Stimulated activated CD4-positive, alpha-beta T cell treated with anti-CD3 and anti-CD28 coated beads, Interleukin-12 subunit alpha, Interleukin-12 subunit beta, amount 100 ng/mL, for 48 hours (primary cell): ENCODE measurements around the gene KCNJ6.
"Not testable (repeated sequence)": the region's sequence is repeated elsewhere in the genome, so short reads cannot be mapped to it uniquely, and the experiment has no call there.

Experiments
- DNase-seq, 3 donors: peaks; one replicate each; pipeline ENCODE4 v3.0.0-alpha.2; 2020; ENCODE audit warnings: low read depth in 2 of 3, low spot score in 1 of 3

Gene KCNJ6

GRCh38 chr21:37686991-37687810, 229.1 kb downstream of the KCNJ6 start:
- DNase-seq = no peak

DNA sequence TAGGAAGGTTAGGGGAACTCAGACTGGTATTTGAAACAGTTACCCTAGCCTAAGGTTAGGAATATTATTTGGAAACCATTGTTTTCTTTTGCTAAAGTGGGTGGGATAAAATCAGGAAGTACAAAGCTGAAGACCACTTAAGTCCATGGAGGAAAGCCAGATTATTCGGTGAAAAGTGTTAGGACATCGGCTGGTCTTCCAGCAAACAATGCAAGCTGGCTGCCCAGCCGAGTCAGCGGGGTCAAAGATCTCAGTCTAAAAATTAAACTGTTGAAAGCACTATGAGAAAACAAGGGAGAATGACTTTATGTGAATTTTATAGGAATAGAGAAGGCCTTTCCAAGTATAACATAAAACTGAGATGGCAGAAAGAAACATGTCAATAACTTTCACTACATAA, 231.7 kb downstream of the KCNJ6 start:
- no peak for DNase-seq

DNA sequence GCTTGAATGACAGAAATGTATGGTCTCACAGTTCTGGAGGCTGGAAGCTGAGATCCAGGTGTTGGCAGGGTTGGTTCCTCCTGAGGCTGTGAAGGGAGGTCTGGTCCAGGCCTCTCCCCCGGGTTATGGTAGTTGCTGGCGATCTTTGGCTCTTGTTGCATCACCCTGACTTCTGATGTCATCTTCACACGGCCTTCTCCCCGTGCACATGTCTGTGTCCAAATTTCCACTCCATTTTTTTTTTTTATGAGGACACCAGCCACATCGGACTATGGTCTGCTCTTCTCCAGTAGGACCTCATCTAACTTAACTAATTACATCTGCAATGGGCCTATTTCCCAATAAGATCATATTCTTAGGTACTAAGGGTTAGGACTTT, 232.2 kb downstream of the KCNJ6 start:
- DNase-seq = no peak

DNA sequence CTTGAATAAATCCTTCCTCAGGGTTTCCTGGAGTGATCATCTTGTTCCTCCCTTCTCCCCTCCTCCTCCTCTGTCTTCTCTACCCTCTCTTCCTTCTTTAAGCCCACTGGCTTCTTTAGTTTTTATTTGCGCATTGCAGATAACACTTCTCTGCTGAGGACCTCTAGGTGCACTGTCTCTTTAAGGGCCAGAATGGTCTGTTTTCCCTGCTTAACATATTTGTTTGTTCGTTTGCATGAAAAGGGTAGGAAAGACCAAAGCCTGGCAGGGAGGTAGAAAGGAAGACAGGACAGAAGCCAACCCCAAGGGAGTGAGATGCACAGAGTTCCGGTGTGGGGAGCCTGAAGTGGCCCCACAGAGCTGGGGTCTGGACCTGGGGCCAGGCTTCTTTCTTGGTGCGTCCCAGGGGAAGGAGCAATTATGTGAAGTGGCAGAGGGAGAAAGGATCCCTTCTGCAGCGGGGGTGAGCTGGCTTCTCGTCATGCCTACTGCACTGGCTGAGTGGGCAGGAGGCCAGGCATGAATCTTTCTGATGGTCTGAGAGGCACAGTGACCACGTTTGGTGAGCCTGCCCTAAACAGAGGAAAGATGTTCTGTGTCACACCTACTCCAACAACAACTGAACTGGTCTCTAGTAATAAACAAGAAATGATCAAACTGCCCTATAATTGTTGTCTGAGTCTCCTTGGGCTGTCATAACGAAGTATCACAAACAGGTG, 232.7 kb downstream of the KCNJ6 start:
- no peak for DNase-seq

DNA sequence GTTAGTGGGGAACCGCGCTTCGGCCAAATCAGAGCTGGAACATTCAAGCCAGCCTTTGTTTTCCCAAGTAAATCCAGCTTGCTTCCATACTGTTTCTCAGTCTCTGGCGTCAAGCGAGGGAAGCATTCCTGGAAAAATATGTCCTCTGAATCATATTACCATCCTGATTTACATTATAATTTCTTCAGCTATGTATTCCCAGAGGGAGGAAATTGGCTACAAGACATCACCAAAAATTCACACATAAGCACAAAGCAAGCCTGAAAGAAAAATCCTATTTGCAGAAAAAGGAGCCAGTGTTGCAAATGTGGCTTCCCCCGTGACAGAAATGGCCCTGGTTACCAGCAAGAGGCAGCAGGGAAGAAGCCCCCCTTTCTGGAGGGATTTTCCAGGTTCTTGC, 233.3 kb downstream of the KCNJ6 start:
- DNase-seq = no peak

GRCh38 chr21:37677006-37677405, 239.3 kb downstream of the KCNJ6 start:
- no peak for DNase-seq

- DNase-seq = peak; percentile 33 to 47 (median 40)
Measured at GRCh38 chr21:37675202-37675801, 241.0 kb downstream of the KCNJ6 start.

DNA sequence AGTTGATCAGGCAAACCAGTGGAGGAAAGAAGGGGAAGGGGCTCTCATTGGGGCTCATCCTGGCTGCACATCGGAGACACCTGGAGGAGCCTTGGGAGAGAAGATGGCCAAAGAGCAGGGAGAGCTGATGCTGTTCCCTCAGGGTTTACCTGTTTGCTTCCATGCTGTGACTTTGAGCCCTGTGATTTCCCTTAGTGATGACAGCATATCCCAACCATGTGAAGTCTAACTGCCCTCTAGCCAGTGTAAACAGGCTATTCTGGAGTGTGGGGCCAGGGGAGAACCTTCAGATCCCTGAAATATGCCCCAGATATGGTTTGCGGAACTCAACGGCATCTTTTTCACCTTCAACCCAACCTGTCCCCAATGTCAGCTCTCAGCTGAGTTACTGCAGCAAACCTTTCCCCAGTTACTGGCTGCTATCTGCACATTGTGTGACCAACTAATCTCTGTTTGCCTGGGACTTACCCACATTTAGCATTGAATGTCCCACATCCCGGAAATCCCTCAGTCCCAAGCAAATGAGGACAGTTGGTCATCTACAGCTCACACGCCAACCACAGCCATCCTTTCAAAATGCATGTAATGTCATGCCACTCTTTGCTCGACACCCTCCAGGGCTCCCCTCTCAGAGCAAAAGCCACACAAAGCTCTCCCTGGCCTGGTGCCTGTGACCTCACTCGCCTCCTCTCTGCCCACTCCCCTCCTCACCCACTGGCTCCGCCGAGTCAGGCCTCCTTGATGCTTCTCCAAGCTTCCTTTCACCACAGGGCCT, 242.3 kb downstream of the KCNJ6 start:
- DNase-seq = no peak

GRCh38 chr21:37671381-37671780, 244.9 kb downstream of the KCNJ6 start:
- DNase-seq = no peak

DNA sequence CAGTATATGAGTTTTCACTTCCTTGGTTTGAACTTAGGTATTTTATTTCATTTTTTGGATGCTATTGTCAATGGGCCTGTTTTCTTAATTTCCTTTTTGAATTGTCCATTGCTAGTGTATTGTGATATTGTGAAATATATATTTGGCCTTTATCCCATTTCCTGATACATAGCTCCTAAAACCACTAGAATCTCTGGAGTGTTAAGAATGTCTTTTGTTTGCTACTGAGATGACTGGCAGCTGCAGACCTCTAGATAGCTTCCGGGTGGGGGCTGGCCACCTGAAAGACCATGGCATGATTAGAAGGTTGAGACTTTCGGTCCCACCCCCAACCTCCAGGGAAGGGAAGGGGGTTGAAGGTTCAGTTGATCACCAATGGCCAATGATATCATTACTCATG, 245.4 kb downstream of the KCNJ6 start:
- no peak for DNase-seq

GRCh38 chr21:37669249-37669648, 247.0 kb downstream of the KCNJ6 start:
- no peak for DNase-seq

DNA sequence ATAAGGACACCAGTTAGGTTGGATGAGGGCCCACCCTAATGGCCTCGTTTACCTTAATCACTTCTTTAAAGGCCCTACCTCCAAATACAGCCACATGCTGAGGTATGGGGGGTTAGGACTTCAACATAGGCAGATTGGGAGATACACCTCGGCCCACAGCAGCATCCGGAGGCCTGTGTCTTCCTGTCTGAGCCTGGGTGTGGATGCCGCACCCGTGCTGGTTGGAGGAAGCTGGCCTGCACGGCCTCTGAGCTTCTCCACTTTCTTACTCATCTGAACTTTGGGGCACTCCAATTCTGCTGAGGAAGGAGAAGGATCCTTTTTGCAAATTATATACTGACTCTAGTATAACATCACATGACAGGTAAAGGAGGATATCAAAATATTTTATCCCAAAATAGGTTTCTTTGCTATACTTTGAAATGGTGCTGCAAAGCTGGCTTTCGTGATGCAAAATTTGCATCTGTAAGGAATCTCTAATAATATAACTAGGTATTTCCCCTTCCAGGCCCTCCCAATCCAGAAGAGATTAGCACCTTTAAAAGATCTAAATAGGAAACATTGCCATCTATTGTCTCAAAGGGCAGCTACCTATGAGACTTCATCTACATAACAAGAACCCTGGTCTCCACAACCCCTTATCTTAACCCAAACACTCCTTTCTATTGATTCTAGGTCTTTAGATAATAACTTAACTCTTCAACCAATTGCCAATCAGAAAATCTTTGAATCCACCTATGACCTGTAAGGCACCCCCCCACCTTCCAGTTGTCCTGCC, 247.6 kb downstream of the KCNJ6 start:
- no peak for DNase-seq

DNA sequence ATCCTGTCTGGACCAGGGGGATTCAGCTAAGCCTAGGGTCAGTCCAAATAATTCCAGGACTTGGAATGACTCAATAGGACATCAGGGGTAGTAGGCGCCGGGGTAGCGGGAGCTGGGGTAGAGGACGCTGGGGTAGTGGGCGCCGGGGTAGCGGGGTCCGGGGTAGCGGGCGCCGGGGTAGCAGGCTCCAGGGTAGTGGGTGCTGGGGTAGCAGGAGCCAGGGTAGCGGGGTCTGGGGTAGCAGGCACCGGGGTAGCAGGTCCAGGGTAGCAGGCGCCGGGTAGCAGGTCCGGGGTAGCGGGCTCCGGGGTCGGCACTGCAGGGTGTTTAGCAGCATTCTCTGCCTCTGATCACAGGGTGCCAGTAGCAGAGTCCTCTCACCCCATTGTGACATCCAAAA, 248.9 kb downstream of the KCNJ6 start:
- DNase-seq = no peak

DNA sequence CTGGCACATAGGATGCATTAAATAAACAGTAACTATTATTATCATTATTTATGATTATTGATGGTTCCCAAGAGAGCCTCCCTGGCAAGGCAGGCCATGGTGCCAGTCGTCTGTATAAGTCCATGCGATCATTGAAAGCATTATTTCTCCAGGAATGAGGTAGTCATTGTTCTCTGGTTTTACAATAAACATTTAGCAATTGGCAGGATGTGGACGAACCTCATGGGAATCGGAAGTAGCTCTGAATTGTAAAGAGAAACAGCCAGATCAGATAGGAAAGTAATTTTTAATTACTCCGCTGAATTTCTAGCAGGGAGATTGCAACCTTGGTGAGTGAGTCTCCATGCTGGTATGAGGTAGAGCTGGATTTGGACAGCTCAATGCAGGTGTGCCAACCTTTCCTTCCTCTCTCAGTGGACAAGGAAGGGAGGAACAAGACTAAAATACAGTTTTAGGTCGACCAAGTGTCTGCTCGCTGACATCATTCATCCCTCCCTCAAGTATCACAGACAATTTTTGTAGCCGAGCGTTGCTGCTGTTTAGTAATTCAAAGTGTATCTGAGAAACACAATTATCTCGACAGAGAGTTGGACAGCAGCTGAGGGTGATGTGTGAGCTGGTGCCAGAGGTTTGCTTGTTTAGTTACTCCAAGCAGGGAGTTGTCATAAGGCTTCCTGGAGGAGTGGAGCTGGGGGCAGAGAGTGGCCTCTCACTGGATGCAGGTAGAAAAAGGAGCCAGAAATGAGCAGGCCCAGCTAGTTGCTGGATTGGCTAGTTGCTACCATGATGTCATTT, 250.8 kb downstream of the KCNJ6 start:
- no peak for DNase-seq

GRCh38 chr21:37662227-37662626, 254.0 kb downstream of the KCNJ6 start:
- DNase-seq = not testable (repeated sequence)

DNA sequence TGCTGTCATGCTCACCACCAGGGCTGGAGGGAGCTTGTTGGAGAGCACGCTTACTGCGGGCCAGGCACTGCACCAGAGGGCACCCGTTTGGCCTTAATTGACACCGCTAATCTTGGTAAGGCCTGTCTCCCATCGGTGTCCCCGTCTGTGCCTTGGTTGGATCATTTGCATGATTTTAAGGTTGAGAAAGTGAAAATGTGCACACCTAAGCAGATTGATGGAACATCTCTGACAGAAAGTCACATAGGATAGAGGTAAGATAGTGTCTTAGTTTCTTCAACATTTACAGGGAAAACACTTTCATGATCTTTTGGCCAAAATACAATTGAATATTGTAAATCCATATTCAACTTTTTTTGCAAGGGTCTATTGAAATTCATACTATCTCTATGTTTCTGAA, 255.5 kb downstream of the KCNJ6 start:
- DNase-seq = no peak

- DNase-seq = no peak
Measured at GRCh38 chr21:37659874-37660273, 256.4 kb downstream of the KCNJ6 start.

GRCh38 chr21:37658817-37659458, 257.3 kb downstream of the KCNJ6 start:
- DNase-seq = no peak

- DNase-seq = no peak
Measured at GRCh38 chr21:37658121-37658816, 258.0 kb downstream of the KCNJ6 start.
